GM21390 (cell line): ENCODE measurements around the gene TIMELESS.
"Not testable (repeated sequence)": the region's sequence is repeated elsewhere in the genome, so short reads cannot be mapped to it uniquely, and the experiment has no call there.

Experiments used
- ATAC-seq: cut with Tn5 transposase; IDR thresholded peaks from one replicate; pipeline ENCODE4 v1.9.1; 2021; ENCODE audit not compliant: unreplicated experiment

The TIMELESS gene

GRCh38 chr12:56448860-56449621 is at the start of gene TIMELESS:
Gene TIMELESS, minus strand, starts transcription at chr12:56449426. Its CDS starts 15,256 bp downstream, at chr12:56434170.
- peak; percentile 92 for ATAC-seq

DNA sequence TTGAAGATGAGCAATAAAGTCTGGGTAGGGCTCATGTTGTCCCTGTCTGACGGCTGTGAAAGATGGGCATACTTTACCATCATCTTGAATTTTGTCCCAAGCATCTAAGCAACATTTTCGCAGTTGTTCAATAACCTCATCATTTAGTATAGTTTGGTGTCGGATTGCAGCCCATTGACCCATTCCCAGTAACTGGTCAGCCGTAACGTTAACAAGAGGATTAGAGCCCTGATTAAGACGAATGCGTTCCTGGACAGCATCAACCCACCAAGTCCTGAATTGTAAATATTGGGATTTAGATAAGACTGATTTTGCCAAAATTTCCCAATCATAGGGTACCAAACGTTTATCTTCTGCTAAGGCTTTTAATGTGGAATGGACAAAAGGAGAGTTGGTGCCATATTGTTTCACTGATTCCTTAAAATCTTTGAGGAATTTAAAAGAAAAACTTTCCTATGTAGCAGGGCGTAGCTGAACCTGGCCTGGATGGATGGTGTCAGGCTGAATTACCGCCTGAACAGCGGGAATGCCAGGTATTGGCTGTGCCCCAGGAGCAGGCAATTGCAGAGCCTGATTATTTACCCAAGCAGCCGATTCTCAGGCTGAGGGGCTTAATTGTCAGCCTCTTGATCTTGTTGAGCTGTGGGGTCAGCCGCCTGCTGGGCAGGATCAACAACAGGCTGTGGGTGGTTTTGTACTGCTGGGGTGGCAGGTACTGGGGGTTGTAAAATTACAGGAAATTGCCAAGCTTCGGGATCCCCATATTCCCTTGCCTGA is 49.1 kb upstream of the TIMELESS start:
- not testable (repeated sequence) for ATAC-seq

DNA sequence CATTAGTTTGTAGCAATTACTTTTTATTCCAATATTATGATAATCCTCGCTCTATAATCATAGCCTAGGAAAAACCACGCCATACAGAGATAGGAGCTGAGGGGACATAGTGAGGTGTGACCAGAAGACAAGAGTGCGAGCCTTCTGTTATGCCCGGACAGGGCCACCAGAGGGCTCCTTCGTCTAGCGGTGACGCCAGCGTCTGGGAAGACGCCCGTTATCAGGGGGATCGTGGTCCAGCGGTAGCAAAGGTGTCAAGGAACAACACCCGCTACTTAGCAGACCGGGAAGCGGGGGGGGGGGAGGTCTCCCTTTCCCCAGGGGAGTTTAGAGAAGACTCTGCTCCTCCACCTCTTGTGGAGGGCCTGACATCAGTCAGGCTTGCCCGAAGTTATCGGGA is 47.5 kb upstream of the TIMELESS start:
- ATAC-seq, result not testable (repeated sequence)

GRCh38 chr12:56494481-56494880 is 45.3 kb upstream of the TIMELESS start:
- ATAC-seq, result not testable (repeated sequence)

- ATAC-seq, result not testable (repeated sequence)
These were observed 44.8 kb upstream of the TIMELESS start for GRCh38 chr12:56494106-56494415.

DNA sequence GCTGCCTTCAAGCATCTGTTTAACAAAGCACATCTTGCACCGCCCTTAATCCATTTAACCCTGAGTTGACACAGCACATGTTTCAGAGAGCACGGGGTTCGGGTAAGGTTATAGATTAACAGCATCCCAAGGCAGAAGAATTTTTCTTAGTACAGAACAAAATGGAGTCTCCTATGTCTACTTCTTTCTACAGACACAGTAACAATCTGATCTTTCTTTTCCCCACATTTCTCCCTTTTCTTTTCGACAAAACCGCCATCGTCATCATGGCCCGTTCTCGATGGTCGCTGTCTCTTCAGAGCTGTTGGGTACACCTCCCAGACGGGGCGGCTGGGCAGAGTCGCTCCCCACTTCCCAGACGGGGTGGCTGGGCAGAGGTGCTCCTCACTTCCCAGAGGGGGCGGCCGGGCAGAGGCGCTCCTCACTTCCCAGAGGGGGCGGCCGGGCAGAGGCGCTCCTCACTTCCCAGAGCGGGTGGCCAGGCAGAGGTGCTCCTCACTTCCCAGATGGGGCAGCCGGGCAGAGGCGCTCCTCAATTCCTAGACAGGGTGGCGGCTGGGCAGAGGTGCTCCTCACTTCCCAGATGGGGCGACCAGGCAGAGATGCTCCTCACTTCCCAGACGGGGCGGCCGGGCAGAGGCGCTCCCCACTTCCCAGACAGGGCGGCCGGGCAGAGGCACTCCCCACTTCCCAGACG is 44.3 kb upstream of the TIMELESS start:
- ATAC-seq, result not testable (repeated sequence)

DNA sequence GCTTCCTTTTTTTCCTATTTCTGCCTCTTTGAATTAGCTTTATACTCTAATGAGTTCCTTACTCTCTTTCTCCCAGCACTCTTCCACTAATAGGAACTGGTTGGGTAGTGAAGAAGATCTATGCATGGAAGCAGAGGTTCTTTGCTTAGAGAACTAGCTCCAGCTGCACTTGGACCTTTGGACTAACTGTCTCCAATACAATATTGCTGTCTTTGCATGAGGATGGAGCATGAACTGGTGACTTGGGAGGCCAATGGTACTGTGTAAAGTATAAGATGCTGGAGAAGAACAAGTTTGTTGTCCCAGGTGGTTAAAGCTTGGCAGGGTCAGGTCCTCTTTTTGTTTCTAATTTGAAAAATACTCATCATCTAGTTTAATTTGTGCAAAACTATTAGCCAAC is 41.1 kb upstream of the TIMELESS start:
- no peak for ATAC-seq

- peak; percentile 91 for ATAC-seq
These were observed 39.1 kb upstream of the TIMELESS start, which contains the start of gene GLS2 for GRCh38 chr12:56488041-56488955. Gene GLS2, minus strand, starts transcription at chr12:56488161. Its CDS starts 43 bp downstream, at chr12:56488118.

DNA sequence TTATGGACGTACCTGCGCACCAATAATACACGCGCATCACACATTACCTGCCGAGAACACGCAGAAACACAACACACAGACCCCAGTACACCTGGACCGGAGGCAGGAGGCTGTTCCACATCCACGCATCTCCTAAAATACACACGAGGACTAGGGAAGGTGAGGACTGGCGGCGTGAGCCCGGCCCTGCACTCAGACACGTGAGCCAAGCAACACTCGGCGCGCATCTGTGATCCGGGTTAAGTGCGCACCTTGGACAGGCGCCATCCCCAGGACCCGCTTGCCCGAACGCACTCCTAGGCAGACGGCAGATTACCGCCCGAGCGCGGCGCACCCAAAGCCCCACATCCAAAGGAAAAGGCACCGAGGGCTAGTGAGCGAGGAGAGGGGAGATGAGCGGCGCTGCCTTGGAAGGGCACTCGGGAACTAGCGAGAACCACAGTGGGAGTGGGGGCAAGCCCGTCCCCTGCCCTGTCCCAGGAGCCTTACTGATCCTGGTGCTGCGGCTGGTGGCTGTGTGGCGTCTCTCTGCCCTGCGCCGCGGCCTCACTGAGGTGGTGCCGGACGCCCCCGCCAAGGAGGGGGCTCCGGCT is 38.3 kb upstream of the TIMELESS start:
- no peak for ATAC-seq

GRCh38 chr12:56486694-56487093 is 37.5 kb upstream of the TIMELESS start:
- no peak for ATAC-seq

DNA sequence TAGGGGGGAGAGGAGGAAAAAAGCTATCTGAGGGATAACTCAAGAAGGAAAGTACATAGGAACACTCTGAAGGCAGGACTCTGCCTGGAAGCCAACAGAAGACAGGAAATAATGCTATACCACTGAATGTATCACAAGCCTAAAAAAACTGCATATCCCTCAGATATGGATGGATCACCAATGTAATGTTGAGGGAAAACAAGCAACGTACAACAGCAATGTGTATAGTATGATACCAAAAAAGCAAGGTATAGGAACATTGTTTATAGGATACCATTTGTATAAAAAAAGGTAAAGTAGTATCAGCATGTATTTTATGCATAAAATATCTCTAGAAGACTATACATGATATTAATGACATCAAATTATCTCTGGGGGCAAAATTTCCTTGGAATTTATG is 35.3 kb upstream of the TIMELESS start:
- ATAC-seq, result no peak

- ATAC-seq, result no peak
These were observed 30.4 kb upstream of the TIMELESS start for GRCh38 chr12:56479625-56480024.

DNA sequence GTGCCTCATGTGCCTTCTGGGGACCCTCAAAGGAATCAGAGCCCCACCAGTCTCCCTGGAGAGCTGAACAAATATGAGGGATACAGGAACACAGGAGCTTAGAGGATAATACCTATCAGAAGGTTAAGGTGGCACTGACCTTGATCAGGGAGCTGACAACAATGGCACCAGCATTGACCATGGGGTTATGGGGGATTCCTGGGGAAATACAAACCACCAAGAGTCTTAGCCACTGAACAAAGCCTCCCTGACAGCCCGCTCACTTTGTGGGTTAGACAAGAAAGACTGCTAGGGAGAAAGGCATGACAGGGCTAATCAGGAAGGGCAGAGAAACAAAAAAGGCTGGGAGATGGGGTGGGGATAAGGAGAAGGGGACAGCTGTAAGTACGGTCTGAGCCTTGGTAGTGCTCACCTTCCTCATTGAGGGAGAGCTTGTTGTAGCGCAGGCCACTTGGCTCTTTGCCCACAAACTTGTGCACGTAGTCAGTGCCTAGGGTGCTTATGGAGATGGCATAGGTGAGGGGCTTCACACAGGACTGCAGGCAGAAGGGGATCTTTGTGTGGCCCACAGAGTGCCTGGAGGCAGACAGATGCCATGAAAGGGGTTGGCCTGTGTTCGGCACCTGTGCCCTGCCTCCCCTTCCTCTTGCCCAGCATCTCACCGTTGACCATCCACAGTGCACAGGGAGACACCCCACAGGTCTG is 28.4 kb upstream of the TIMELESS start:
- no peak for ATAC-seq

DNA sequence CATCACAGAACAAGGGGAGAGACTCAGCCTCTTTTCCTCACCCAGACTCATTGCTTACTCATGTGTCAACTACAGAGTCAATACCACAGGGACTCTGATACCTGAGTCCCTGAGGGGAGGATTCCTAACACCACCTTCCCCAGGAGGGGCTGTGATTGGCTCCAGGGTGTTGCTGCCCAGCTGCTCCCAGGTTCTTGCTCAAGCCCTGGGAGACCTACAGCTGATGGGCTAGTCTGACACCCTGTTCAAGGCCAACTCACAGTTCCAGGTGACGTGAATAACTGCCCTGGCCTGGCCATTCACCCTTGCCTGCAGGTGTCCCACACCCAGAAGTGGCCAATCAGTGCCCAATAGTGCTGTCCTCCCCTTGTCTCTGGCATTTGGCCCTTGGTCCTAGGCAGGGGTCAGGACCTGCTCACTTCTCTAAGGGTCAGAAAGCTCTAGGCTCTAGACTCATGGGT is 27.8 kb upstream of the TIMELESS start:
- ATAC-seq, result no peak

GRCh38 chr12:56476143-56476542 is 26.9 kb upstream of the TIMELESS start:
- ATAC-seq, result no peak

DNA sequence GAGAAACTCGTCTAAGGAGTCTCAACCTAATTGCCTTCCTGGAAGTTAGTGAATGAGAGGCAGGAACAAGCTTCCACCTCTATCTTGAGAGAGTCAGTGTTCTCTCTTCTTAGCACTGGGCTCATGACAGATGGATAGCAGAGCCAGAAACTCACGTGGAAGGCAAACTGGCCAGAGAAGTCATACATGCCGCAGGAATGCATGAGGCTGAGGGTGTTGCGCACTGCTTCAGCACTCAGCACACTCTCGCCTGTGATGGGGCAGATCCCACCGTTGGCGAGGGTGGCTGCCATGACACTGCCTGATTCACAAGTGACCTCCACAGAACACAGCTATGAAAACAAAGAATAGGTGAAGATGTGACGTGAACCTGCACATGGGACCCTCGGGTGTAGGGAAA is 25.2 kb upstream of the TIMELESS start:
- no peak for ATAC-seq

DNA sequence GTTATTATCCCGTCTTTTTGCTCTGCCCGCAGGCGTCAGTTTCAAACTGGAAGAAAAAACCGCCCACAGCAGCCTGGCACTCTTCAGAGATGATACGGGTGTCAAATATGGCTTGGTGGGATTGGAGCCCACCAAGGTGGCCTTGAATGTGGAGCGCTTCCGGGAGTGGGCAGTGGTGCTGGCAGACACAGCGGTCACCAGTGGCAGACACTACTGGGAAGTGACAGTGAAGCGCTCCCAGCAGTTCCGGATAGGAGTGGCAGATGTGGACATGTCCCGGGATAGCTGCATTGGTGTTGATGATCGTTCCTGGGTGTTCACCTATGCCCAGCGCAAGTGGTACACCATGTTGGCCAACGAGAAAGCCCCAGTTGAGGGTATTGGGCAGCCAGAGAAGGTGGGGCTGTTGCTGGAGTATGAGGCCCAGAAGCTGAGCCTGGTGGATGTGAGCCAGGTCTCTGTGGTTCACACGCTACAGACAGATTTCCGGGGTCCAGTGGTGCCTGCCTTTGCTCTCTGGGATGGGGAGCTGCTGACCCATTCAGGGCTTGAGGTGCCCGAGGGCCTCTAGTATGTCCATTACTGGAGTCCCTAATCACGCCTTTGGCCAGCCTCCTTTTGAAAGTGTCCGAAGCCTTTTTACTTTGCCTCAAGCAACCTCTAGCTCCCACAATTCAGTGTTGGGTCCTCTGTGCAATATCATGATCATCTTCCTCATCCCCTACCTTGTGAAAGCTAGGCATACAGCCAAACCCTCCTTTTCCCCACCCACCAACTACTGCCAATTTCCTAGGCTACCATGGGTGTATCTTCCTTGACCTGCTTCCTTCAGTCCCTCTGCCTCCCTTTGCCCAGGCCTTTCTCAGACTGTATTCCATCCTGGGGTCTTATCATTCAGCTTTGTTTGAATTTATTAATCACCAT is 20.0 kb upstream of the TIMELESS start:
- no peak for ATAC-seq

DNA sequence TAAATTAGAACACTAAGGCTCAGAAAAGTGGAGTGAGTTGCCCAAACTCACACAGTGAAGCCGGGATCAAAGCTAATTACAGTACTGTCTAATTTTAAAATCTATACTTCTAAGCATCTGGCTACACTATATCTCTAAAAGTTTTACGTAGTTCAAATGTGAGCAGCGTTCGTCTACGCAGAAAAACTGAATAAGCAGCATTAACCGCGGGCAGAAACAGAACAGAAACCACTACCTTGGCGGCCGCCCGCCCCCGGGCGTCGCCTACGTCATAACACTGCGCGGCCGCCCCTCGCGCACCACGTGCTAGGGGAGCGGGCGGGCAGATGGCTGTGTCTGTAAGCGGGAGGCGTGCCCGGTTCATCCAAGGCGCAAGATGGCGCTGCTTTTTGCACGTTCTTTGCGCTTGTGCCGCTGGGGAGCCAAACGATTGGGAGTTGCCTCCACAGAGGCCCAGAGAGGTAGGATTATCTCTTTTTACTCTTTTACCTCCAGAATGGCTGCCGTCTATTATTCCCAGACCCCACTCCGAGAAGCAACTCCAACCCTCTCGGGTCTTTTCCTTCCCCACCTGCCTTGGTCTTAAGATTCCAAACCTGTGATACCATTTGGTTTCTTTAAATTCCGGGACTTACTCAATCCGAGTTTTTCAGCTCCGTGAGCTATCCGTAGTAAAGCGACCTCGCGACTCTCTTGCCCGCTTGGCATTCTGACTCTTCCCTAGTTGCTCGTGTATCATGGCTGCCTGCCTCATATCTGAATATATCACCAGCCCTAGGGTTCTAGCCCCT is 19.2 kb upstream of the TIMELESS start, which contains the start of gene SPRYD4:
Gene SPRYD4 (plus strand): TSS at position 363 of the 791 bp plus-strand sequence. CDS start 14 bp downstream, at position 377.
- peak; percentile 87 for ATAC-seq
